ENCODE measurements around the gene TM9SF4.

GRCh38 chr20:32150291-32150848 is 40.9 kb downstream of the TM9SF4 start:
- no peak for TF ChIP-seq CTCF (tag by site-specific recombination; IDR thresholded peaks at IDR 0.05)
- TF ChIP-seq PRDM1 (tag by site-specific recombination; IDR thresholded peaks at IDR 0.05) = no peak
- no peak for TF ChIP-seq ZNF174 (tag by site-specific recombination; IDR thresholded peaks at IDR 0.05)
- TF ChIP-seq ZSCAN30 (tag by site-specific recombination; IDR thresholded peaks at IDR 0.05) = no peak
- no peak for TF ChIP-seq ZNF354C (tag by site-specific recombination; IDR thresholded peaks at IDR 0.05; ENCODE audit: borderline replicate concordance, low read depth)
- no peak for TF ChIP-seq ZNF654 (tag by site-specific recombination; IDR thresholded peaks at IDR 0.05; ENCODE audit: low read depth)
- no peak for TF ChIP-seq ZNF747 (tag by site-specific recombination; IDR thresholded peaks at IDR 0.05)
- no peak for TF ChIP-seq ZNF214 (tag by site-specific recombination; IDR thresholded peaks at IDR 0.05; ENCODE audit: borderline replicate concordance)
- TF ChIP-seq ZNF513 (tag by site-specific recombination; IDR thresholded peaks at IDR 0.05) = no peak
- TF ChIP-seq, protein P1, sequence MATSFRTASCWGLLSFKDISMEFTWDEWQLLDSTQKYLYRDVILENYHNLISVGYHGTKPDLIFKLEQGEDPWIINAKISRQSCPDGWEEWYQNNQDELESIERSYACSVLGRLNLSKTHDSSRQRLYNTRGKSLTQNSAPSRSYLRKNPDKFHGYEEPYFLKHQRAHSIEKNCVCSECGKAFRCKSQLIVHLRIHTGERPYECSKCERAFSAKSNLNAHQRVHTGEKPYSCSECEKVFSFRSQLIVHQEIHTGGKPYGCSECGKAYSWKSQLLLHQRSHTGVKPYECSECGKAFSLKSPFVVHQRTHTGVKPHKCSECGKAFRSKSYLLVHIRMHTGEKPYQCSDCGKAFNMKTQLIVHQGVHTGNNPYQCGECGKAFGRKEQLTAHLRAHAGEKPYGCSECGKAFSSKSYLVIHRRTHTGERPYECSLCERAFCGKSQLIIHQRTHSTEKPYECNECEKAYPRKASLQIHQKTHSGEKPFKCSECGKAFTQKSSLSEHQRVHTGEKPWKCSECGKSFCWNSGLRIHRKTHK (tag by site-specific recombination; IDR thresholded peaks at IDR 0.05) = no peak
- no peak for TF ChIP-seq TCF7L2 (IDR thresholded peaks at IDR 0.05; ENCODE audit: borderline replicate concordance, low read depth, low read length)
